ENCODE results near the gene LPP. TPM values are rescaled to one million over a fixed set of nuclear protein-coding genes. Genes with fewer than 3 reads are reported as not detected.

The LPP gene
- total RNA-seq, 6 experiments from 2014 or later, result 41.5 to 90.5 (median 69.5) TPM

- WGBS (ENCODE audit: insufficient coverage, low coverage, low lambda C conversion rate, missing lambda C conversion rate), result 67% methylated on average over 1 of the region's 1 CpG
- intact Hi-C loops (cut with DNase I), result no loop called here
- Histone ChIP-seq H3K36me3 (no peaks in the 10 kb centered on the region), H3K27ac (no peak overlapping the region), H3K4me3 (no peak overlapping the region), H3K4me1 (no peaks in the 10 kb centered on the region), H3K9me3 (no peaks in the 10 kb centered on the region), H3K27me3 (no peaks in the 10 kb centered on the region)
- ATAC-seq, result no peak
- DNase-seq, result no peak
- no peak for TF ChIP-seq POLR2A (IDR thresholded peaks at IDR 0.05)
- TF ChIP-seq, protein P1, sequence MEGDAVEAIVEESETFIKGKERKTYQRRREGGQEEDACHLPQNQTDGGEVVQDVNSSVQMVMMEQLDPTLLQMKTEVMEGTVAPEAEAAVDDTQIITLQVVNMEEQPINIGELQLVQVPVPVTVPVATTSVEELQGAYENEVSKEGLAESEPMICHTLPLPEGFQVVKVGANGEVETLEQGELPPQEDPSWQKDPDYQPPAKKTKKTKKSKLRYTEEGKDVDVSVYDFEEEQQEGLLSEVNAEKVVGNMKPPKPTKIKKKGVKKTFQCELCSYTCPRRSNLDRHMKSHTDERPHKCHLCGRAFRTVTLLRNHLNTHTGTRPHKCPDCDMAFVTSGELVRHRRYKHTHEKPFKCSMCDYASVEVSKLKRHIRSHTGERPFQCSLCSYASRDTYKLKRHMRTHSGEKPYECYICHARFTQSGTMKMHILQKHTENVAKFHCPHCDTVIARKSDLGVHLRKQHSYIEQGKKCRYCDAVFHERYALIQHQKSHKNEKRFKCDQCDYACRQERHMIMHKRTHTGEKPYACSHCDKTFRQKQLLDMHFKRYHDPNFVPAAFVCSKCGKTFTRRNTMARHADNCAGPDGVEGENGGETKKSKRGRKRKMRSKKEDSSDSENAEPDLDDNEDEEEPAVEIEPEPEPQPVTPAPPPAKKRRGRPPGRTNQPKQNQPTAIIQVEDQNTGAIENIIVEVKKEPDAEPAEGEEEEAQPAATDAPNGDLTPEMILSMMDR (IDR thresholded peaks at IDR 0.05), result no peak
These were observed 337.3 kb downstream of the LPP start for GRCh38 chr3:188491276-188491687.

DNA sequence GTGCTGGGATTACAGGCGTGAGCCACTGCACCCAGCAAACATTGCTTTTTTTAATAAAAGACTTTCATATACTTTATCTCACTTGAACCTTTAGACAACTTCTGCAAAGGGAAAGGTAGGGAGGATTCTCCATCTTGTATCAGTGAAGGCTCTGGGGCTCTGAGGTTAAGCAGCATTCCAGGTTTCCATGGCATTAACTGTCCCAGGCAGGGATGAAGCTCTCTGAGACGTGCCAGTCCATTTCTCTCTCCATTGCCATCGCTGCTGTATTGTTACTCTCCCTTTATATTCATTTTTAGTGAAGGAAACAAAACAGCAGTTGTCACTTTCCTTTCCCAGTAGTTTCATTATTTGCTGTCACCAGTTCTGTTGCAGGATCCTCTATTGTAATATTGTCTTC, 342.4 kb downstream of the LPP start:
- H3K27me3 ChIP-seq, result no peaks in the 10 kb centered on the region
- DNase-seq, result no peak
- H3K4me1 ChIP-seq, result no peaks in the 10 kb centered on the region
- 76% methylated on average over 3 of the region's 3 CpGs for WGBS (ENCODE audit: insufficient coverage, low coverage, low lambda C conversion rate, missing lambda C conversion rate)
- intact Hi-C loops (cut with DNase I), result no loop called here
- no peaks in the 10 kb centered on the region for H3K9me3 ChIP-seq
- no peak for TF ChIP-seq POLR2A (IDR thresholded peaks at IDR 0.05)
- TF ChIP-seq, protein P1 (IDR thresholded peaks at IDR 0.05), result no peak
- no peaks in the 10 kb centered on the region for H3K36me3 ChIP-seq
- H3K27ac ChIP-seq, result no peak overlapping the region
- no peak for ATAC-seq
- no peak overlapping the region for H3K4me3 ChIP-seq

DNA sequence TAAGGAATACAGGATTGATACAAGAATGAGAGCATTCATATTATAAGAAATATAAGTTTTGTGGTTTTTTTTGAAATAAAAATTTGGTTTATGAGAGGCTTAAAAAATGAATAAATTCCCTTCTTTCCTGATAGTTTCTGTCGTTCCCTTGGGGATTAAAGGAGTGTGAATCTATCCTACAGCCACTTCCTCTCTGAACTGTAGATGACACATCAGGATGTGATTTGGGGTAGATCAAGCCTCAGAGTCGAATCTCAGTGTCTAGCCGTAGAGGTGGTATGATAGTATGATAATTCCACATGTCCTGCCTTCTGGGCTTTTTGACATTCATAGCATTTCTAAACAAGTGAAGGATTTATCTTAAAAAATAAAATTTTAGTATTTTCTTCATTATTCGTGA, 343.1 kb downstream of the LPP start:
- Histone ChIP-seq H3K4me1 (no peaks in the 10 kb centered on the region), H3K4me3 (no peak overlapping the region), H3K36me3 (no peaks in the 10 kb centered on the region), H3K27me3 (no peaks in the 10 kb centered on the region), H3K27ac (no peak overlapping the region), H3K9me3 (no peaks in the 10 kb centered on the region)
- no peak for TF ChIP-seq POLR2A (IDR thresholded peaks at IDR 0.05)
- TF ChIP-seq, protein P1 (IDR thresholded peaks at IDR 0.05), result no peak
- intact Hi-C loops (cut with DNase I), result no loop called here
- DNase-seq, result no peak
- WGBS (ENCODE audit: insufficient coverage, low coverage, low lambda C conversion rate, missing lambda C conversion rate), result 66% methylated on average over 4 of the region's 4 CpGs
- ATAC-seq, result no peak

GRCh38 chr3:188503647-188504046, 349.7 kb downstream of the LPP start:
- intact Hi-C loops (cut with DNase I), result no loop called here
- Histone ChIP-seq H3K4me3 (no peak overlapping the region), H3K36me3 (peaks cover 0 to 2% (median 0%) of the 10 kb centered on the region in 4 donors), H3K4me1 (peaks cover 0 to 4% (median 0%) of the 10 kb centered on the region in 4 donors), H3K9me3 (peaks cover 0 to 9% (median 0%) of the 10 kb centered on the region in 4 donors), H3K27me3 (no peaks in the 10 kb centered on the region), H3K27ac (no peak overlapping the region)
- WGBS (ENCODE audit: insufficient coverage, low coverage, low lambda C conversion rate, missing lambda C conversion rate), result 59% methylated on average over 3 of the region's 3 CpGs
- no peak for TF ChIP-seq POLR2A (IDR thresholded peaks at IDR 0.05)
- TF ChIP-seq, protein P1 (IDR thresholded peaks at IDR 0.05), result no peak
- DNase-seq, result no peak
- ATAC-seq, result no peak

GRCh38 chr3:188505151-188505550, 351.2 kb downstream of the LPP start:
- TF ChIP-seq, protein P1 (IDR thresholded peaks at IDR 0.05), result no peak
- no peak for TF ChIP-seq POLR2A (IDR thresholded peaks at IDR 0.05)
- H3K27me3 ChIP-seq, result no peaks in the 10 kb centered on the region
- intact Hi-C loops (cut with DNase I), result no loop called here
- H3K27ac ChIP-seq, result no peak overlapping the region
- 49% methylated on average over 3 of the region's 3 CpGs for WGBS (ENCODE audit: insufficient coverage, low coverage, low lambda C conversion rate, missing lambda C conversion rate)
- peaks cover 0 to 6% (median 0%) of the 10 kb centered on the region in 4 donors for H3K36me3 ChIP-seq
- peaks cover 0 to 9% (median 0%) of the 10 kb centered on the region in 4 donors for H3K9me3 ChIP-seq
- peak in 2 of 4 donors; percentile 12 to 36 for ATAC-seq
- H3K4me1 ChIP-seq, result peaks cover 0 to 4% (median 0%) of the 10 kb centered on the region in 4 donors
- no peak for DNase-seq
- no peak overlapping the region for H3K4me3 ChIP-seq

Measured in right lobe of liver (tissue), 6 donors.